Upper lobe of right lung (tissue), 1 donor: ENCODE data around the gene MRPL58. TPM values are rescaled to one million over a fixed set of nuclear protein-coding genes. Genes with fewer than 3 reads are reported as not detected.
"Not testable (repeated sequence)": the region's sequence is repeated elsewhere in the genome, so short reads cannot be mapped to it uniquely, and the experiment has no call there.

Experiments used
- ATAC-seq: fragments of 200-7000 bp; cut with Tn5 transposase; one replicate; pipeline ENCODE4 v1.9.1; 2020; ENCODE audit warnings: mild to moderate bottlenecking, moderate library complexity
- DNase-seq: peaks from one replicate; pipeline ENCODE4 v3.0.0-alpha.2; 2020
- H3K27ac ChIP-seq: fragments of 200-600 bp; one replicate; pipeline ENCODE4 v1.8.0; 2022
- H3K27me3 ChIP-seq: fragments of 200-600 bp; one replicate; pipeline ENCODE4 v1.8.0; 2022; ENCODE audit warnings: mild to moderate bottlenecking
- H3K36me3 ChIP-seq: fragments of 200-600 bp; one replicate; pipeline ENCODE4 v1.8.0; 2022
- H3K4me1 ChIP-seq: fragments of 200-600 bp; one replicate; pipeline ENCODE4 v1.8.0; 2022
- H3K4me3 ChIP-seq: fragments of 200-600 bp; one replicate; pipeline ENCODE4 v1.8.0; 2022; ENCODE audit warnings: mild to moderate bottlenecking
- H3K9me3 ChIP-seq: fragments of 200-600 bp; one replicate; pipeline ENCODE4 v1.8.0; 2022
- intact Hi-C: fragments of 100-400 bp; cut with DNase I; formaldehyde crosslinking; loops from one replicate; pipeline ENCODE4 v1.11.0; 2022
- total RNA-seq: library from RNA; stranded (reverse); fragmentation: NEBNext Ultra II Directional; extraction: Animal tissue kit (Norgen Biotek cat#: 25700); gene quantifications from one replicate; pipeline ENCODE4 v1.2.1, GENCODE V29; 2021
- TF ChIP-seq, protein P1 (sequence below): fragments of 200-600 bp; IDR thresholded peaks from one replicate; pipeline ENCODE4 v1.8.0; 2022; ENCODE audit warnings: antibody characterized with exemption
- donor health status: DM: no; HTN: yes; CAD: no; lungs with severe emphysema.

The MRPL58 gene
- total RNA-seq, 1 donor from 2014 or later = 21.6 TPM

DNA sequence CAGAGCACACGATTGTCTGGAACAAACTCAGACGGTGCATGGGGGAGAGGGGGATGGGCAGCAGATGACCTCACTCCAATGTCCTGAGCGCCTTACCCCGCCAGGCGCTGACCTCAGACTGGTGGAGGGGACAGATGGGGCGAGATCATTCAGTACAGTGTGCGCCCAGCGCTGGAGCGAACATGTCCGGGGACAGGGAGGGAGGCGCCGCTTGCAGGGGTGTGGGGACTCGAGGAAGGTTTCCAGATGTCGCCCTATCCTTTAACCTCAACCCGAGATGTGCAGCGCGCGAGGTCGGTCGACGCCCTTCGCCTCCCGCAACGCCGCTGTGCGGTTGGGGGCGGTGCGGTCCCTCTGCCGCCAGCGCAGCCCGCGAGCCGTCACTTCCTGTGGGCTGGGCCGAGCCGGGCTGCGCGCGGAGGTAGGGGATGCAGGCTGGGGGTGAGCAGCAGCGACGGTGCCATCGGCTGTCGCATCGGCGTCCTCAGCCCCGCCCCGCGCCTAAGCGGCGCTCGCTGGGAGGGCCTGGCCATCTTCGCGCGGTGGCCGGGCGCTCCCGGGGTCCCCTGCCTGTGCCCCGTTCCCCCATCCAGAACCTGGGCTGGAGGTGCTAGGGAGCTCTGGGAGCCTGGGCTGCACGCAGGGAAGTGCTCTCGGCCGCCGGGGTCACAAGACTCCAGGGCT lies 30.3 kb upstream of the MRPL58 start:
- Histone ChIP-seq H3K9me3 (no peaks in the 10 kb centered on the region), H3K4me3 (peak overlapping the region; percentile 57), H3K27ac (peak overlapping the region; percentile 81), H3K4me1 (peaks cover 20% of the 10 kb centered on the region), H3K27me3 (no peaks in the 10 kb centered on the region), H3K36me3 (no peaks in the 10 kb centered on the region)
- DNase-seq (peak; percentile 90), ATAC-seq (peak; percentile 96)
- TF ChIP-seq, protein P1, sequence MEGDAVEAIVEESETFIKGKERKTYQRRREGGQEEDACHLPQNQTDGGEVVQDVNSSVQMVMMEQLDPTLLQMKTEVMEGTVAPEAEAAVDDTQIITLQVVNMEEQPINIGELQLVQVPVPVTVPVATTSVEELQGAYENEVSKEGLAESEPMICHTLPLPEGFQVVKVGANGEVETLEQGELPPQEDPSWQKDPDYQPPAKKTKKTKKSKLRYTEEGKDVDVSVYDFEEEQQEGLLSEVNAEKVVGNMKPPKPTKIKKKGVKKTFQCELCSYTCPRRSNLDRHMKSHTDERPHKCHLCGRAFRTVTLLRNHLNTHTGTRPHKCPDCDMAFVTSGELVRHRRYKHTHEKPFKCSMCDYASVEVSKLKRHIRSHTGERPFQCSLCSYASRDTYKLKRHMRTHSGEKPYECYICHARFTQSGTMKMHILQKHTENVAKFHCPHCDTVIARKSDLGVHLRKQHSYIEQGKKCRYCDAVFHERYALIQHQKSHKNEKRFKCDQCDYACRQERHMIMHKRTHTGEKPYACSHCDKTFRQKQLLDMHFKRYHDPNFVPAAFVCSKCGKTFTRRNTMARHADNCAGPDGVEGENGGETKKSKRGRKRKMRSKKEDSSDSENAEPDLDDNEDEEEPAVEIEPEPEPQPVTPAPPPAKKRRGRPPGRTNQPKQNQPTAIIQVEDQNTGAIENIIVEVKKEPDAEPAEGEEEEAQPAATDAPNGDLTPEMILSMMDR = peak; percentile 7
- intact Hi-C loops = no loop called here

DNA sequence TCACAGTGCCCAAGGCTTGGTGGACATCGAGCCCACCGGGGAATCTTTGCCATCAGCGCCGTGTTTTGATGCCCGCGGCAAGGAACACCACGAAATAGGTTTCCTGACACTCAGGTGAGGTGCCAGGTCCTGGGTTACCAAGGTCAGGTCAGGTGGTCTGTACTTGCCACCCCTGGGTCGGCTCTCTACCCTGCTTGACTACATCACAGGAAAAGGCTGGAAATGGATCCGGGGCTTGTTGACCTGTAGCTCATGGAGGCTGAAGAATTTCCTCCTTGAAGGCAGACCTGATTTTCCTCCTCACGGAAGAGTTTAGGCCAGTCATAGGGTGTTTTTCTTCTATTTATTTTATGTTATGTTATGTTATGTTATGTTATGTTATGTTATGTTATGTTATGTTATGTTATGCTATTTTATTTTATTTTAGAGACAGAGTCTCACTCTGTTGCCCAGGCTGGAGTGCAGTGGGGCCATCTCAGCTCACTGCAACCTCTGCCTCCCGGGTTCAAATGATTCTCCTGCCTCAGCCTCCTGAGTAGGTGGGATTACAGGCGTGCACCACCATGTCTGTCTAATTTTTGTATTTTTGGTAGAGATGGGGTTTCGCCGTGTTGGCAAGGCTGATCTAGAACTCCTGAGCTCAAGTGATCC lies 29.7 kb upstream of the MRPL58 start:
- H3K36me3 ChIP-seq, DNase-seq, ATAC-seq, intact Hi-C loops, H3K9me3 ChIP-seq, H3K27me3 ChIP-seq: not testable (repeated sequence)
- H3K4me3 ChIP-seq = peak overlapping the region; percentile 57
- H3K27ac ChIP-seq = peak overlapping the region; percentile 81
- H3K4me1 ChIP-seq = peaks cover 21% of the 10 kb centered on the region

DNA sequence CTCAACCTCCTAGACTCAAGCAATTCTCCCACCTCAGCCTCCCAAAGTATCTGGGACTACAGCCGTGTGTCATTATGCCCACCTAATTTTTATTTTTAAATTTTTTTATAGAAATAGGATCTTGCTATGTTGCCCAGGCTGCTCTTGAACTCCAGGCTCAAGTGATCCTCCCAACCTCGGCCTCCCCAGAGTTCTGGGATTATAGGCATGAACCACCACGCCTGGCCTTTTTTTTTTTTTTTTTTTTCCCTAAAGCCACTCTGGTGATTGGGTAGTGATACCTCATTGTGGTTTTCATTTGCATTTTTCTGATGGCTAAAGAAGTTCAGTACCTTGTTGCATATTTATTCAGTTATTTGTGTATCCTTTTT lies 26.3 kb upstream of the MRPL58 start:
- no peak overlapping the region for H3K27ac ChIP-seq
- no peaks in the 10 kb centered on the region for H3K36me3 ChIP-seq
- TF ChIP-seq, protein P1 = no peak
- H3K27me3 ChIP-seq = no peaks in the 10 kb centered on the region
- no peaks in the 10 kb centered on the region for H3K9me3 ChIP-seq
- intact Hi-C loops = no loop called here
- H3K4me3 ChIP-seq = no peak overlapping the region
- H3K4me1 ChIP-seq = peaks cover 25% of the 10 kb centered on the region
- no peak for DNase-seq
- ATAC-seq = no peak

DNA sequence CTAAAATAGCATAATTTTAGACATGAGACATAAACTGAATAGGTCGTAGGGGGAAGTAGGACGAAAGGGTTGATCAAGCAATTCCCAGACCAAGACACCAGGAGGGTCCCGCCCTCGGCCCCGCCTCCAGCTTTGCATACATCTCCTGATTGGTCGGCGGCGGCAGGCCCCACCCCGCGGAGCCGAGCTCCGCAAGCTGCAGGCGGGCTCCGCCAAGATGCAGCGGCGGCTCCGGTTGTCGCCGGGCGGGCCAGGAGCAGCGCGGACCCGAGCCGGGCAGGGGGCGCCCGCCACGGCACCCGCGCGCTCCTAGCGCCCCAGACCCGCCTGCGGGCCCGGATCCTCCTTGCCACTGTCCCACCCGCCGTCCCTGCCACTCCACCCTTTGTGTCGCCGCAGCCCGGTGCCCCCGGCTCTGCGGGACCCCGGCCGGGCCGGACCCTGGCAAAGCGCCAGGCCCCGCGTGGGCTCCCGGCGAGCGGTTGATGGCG lies 25.0 kb upstream of the MRPL58 start, which contains the start of gene CDR2L:
TSS of gene CDR2L (plus strand) at position 215 of the 491 bp plus-strand sequence. CDS start 412 bp downstream, outside the sequence.
- DNase-seq = peak; percentile 98
- peak within 1 kb of the TSS; percentile 89 for H3K27ac ChIP-seq
- no peaks in the 10 kb centered on the region for H3K27me3 ChIP-seq
- H3K9me3 ChIP-seq = no peaks in the 10 kb centered on the region
- TF ChIP-seq, protein P1 = no peak
- peak; percentile 94 for ATAC-seq
- no peaks in the 10 kb centered on the region for H3K36me3 ChIP-seq
- intact Hi-C loops = no loop called here
- peak within 1 kb of the TSS; percentile 57 for H3K4me3 ChIP-seq
- peaks cover 19% of the 10 kb centered on the region for H3K4me1 ChIP-seq

DNA sequence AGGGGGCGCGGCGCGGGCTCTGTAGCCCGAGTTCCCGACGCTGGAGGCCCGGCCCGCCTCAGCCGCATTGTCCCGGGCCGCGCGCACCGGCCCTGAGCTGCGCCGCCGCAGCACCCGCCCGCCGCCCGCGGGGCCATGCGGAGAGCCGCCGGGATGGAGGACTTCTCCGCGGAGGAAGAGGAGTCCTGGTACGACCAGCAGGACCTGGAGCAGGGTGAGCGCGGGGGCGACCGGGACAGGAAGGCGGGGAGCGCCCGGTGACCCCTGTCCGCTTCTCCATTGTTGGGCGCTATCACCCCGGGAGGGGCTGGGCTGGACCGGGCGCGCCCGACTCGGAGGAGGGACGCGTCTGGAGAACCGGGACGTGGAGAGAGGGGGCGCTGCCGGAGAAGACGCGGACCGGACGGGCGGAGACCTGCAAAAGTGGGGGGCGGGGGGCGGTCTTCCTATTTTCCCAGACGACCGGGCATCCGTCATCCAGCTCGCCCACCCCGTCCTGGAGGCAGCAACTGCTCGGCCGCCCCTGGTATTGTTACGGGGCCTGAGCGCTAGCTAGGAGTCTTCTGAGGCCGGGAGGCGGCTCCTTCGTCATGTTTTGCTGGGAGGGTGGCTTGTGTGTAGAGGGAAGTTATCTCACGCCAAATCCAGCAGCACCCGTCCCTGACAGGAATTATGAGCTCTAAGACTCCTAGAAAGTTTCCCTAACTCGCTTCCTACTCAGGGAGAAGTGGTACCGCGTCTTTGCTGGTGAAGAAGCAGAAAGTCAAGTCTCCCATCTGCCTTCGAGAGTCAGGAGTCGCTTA lies 24.4 kb upstream of the MRPL58 start:
- no peaks in the 10 kb centered on the region for H3K36me3 ChIP-seq
- H3K27me3 ChIP-seq = no peaks in the 10 kb centered on the region
- ATAC-seq = peak; percentile 72
- peak overlapping the region; percentile 89 for H3K27ac ChIP-seq
- TF ChIP-seq, protein P1 = peak; percentile 33
- intact Hi-C loops = no loop called here
- no peaks in the 10 kb centered on the region for H3K9me3 ChIP-seq
- DNase-seq = peak; percentile 87
- peak overlapping the region; percentile 57 for H3K4me3 ChIP-seq
- H3K4me1 ChIP-seq = peaks cover 17% of the 10 kb centered on the region
